EH (cell line): ENCODE results near the gene PBX1.

Experiments used
- DNase-seq: peaks from one replicate; pipeline ENCODE4 v3.0.0-alpha.2; 2015; ENCODE audit warnings: low read depth

PBX1 gene

DNA sequence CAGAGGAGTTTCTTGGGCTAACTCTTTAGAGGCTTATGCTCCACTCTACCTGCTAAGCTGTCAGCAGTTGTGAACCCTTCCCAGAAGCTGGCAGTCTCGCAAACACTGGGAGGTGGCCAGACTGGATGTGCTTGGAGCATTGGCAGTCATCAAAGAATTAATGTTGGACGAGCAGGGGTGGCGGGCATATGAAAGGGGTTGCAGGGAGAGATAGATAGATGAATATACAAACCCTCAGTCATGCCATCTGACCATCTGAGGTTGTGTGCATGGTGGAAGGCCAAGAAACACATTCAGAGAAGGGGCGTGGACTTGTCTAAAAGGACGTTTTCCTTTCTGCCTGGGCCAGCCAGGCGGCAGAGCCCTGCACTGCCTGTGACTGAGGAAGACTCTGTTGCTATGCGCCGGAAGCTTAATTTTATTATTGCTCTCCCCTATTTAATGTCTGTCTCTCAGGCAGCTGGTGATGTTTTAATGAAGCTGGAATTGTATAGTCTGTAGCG is 164.4 kb downstream of the PBX1 start:
- no peak for DNase-seq

- DNase-seq: peak; percentile 79
Measured at GRCh38 chr1:164725401-164725800, 166.4 kb downstream of the PBX1 start.

DNA sequence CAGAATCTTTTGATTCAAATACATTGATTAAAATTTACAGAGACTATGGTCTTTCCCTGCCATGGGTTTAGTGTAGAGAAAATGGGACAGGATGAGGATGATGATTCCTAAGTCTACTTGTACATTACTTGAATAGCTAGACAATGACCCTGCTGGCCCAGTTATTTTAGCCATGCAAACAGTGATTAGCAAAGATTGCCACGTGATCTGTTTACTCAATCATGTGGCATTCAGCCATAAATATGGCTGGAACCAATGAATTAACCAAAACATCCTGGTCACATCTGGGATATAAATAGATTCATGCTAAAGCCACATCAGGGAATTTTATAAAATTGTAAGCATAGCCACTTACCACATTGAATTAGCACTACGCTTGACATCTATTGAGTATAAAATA is 167.3 kb downstream of the PBX1 start:
- DNase-seq: peak; percentile 98

DNA sequence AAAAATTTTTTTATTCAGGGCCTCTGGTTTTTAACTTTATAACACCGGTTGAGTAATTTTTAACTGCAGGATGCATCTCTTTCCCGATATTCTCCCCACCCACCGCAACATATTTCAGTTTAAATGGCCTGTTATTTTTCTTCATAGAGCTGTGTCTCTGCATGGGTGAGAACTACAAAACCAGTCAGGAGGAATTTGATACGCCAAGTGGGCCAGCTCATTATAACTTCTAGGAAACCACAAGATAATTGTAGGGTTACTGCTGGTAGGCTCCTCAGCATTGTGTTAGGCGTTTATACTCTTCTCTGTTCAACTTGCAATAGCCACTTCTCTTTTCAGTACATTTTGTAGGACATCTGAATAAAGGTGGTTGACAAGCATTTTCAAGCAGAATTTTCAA is 169.7 kb downstream of the PBX1 start:
- peak; percentile 61 for DNase-seq

DNA sequence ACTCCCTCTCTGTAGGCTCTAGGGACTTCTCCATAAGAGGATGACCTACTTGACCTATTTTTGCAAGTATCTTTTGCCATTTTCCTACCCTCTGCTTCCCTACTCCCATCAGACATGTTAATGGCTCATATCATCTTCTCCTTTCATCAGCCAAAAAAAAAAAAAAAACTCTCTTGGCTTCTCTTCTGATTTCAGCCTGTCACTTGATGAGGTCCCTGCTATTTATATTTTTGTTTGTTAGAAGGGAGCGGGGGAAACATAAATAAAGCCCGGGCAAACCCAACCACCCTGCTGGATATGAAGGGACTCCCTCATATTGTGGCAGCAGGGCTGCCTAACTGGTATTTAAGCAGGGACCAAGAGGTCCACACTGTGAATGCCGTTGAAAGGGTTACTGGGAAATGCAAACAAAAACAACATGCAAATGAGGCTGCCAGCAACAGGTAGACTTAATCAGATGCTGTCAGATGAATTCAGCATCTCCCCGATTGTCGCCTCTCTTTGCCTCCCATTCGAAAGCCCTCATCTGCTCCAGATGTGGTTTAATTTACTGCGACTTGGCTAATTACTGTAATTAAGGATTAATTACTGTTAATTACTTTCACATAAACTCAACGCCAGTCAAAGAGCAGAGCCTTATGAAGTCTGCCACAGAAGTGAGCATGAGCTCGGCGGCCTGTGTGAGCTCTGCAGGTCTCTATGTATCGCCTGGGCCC is 172.3 kb downstream of the PBX1 start:
- no peak for DNase-seq

DNA sequence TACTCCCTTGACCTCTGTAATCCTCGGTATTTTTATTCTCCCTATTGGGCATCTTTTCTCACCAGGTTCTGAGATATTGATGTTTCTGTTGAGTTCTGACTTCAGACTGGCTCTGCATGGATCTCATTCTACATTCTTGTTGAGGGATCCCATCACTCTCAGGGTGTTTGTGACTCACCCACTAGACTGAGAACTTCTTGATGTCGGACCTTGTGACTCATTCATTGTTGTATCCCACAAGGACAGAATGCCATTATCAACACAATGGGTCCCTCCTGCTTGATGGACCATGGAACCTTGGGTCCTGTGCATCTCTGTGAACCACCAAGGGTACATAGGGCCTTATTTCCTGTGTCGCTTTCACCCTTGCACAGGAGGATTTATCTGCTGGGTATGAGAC is 174.1 kb downstream of the PBX1 start:
- DNase-seq: peak; percentile 85

DNA sequence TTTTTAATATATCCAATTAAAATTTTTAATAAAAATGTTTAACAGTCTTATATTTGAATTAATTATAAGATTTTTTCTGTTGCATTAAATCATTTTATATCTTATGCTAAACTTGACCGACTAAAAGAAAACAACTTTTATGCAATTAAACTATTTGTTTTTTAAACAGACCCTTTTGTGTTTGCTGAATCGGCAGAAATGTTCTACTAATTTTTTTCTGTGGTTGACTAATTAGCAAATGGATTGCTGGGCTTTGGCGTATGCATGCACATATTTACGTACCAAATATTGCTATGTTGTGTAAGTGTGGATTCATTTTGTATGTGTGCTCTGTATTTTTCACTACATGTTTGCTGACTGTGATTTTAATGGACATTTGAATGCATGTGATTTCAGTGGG is 174.8 kb downstream of the PBX1 start:
- no peak for DNase-seq

DNA sequence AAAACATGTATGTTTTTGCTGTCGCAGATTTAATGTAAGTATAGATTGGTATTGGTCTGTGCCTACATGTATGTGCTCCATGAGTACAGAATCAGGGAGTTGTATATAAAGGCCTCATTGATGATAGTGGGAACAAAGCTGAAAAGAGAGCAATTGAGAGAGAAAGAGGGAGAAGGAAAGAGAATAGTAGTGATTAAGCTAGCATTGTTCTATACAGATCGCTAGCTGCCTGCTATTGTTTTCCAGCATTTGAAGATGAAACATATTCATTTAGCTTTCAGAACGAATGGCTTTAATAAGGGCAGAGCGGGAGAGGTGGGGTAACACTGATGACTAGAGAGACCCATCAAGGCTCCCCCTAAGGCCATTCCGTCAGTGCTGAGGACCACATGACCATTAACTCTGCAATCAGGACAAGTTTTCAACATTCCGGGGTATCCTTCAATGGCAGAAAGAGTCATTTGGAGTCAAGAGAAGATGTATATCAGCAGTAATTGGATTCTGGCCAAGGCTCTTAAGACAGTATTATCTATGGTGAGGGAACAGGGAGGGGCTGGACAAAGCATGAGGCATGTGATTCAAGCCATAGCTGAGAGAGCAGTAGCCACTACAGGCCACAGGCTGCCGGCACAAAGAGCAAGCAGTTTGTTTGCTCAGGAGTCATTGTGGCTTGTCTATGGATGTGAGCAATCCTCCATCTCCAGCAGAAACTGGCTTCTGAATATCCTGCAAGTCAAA is 176.5 kb downstream of the PBX1 start:
- peak; percentile 88 for DNase-seq

GRCh38 chr1:164736137-164736536 is 177.2 kb downstream of the PBX1 start:
- DNase-seq: no peak

DNA sequence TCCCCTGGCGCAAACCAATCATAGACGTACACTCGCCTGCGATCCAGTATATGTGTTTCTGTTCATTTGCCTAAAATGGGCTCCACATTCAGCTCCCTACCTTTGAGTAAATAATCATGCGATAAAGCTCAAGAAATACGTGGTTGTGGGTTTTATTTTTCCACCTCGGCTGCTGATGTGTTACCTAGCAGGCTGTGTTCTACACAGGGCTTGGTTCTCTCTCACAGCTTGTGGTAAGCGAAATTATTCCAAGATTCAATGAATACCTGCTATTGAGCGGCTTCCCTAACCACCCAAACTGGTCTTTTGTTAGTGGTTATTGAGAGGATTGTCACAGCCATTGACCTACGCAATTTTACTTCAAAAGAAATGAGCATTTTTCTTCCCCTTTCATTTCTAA is 180.2 kb downstream of the PBX1 start:
- DNase-seq: no peak

DNA sequence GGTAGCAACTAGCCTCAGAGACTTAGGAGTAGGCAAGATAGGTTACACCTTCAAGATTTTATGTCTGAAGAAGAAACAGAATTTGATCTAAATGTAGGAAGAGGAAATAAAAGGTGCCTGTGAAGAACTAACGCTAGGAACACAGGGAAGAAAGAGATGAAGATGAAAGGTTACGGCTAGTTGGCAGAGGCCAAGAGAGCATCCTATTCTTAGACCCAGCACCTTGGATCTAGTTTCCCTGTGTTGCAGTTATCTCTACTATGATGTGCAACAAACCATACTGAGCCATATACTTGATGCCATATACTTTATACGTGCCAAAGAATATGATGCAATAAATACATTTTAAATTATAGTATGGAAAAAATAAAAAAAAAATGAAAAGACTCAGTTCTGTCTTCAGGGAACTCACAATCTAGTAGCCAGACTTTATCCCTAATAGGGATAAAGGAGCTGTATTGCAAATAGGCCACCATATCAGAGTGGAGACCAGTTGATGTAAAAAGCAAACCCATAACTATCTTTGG is 181.1 kb downstream of the PBX1 start:
- DNase-seq: no peak

DNA sequence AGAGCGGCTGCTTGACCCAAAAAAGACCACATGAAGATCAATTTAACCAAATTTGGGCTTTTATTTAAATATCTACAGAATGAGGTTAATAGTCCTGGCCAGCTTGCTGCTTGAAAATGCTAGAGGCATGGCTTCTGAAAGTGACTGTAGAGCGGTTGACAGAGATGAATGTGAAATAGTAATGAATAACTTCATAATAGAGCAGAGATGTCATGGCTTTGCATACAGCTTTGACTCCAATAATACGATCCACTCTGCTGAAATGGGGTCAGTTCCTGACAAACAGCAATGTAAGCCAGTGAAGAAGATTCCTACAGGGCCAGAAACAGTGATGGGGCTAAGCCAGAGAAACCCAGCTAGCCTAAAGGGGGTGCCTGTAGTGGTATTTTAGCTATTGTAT is 183.8 kb downstream of the PBX1 start:
- no peak for DNase-seq

- no peak for DNase-seq
Measured at GRCh38 chr1:164743976-164744375, 185.0 kb downstream of the PBX1 start.

DNA sequence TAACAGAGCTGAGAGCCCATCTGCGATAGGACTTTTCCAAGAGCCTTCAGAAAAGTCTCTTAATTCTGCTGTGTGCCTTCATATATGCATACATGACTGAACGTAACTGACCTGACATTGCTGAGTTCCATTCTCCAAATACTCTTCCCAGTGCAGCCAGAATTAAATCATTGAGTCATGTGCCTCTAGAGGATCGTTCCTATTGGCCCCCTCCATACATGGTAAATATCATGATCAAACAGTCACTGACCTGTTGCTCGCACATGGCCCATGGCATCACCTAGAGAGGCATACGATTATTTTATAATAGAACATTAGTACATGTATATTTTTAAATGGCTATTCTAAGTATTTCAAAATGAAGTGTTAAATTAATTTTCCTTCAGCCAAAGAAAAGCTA is 186.8 kb downstream of the PBX1 start:
- no peak for DNase-seq

GRCh38 chr1:164746632-164747031 is 187.6 kb downstream of the PBX1 start:
- no peak for DNase-seq

DNA sequence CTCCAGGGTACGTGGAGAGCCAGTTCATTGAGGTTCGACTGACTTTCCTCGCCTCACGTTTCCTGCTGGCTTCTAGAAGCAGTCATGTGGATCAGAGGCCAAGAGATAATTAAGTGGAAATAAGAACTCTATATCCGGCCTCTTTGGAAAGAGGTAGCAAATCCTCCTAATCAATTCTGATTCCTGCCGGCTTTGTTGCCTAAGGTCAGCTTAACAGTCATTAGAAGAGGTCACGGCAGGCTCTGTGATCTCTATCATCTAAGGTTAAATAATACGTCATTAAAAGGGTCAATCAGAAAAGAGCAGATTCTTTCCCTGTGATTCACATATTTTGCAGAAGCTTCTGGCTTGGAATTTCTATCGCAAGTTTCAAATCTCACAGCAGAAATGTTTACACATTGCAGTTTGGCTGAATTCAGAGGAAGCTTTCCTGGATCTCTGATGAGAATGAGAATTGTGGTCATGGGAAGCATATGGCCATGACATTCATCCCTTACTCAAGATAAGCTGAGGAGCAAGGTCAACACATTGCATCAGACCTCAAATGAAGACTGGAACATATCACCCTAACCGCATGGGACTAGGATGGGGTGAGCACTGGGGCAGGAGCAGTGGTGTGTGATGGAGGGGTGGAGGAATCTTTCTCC is 189.4 kb downstream of the PBX1 start:
- peak; percentile 99 for DNase-seq

DNA sequence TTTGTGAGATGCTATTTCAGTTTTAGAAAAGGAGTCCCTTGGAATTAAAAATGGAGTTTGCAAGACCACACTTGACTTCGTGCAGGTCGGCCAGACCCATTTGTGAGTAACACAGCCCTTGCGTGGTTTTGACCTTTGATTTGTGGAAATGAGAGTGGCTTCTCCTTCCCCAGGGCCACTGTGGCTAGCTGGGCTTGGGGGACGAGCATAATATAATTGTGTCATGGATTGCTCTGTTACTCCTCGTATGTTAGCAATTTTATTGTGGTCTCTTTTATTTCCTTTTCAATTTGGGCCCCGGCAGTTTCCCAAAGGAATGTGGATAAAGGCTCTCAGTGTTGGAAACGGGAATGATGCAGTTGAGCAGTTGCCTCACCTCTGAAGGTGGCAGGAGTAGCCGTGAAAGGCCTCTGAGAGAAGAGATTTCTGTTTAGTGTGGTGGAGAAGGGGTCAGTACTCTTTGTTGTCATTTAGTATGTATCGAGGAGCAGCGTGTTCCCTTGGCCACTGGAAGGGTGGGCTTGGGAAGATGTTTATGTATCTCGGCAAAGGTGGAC is 194.6 kb downstream of the PBX1 start:
- DNase-seq: peak; percentile 49

DNA sequence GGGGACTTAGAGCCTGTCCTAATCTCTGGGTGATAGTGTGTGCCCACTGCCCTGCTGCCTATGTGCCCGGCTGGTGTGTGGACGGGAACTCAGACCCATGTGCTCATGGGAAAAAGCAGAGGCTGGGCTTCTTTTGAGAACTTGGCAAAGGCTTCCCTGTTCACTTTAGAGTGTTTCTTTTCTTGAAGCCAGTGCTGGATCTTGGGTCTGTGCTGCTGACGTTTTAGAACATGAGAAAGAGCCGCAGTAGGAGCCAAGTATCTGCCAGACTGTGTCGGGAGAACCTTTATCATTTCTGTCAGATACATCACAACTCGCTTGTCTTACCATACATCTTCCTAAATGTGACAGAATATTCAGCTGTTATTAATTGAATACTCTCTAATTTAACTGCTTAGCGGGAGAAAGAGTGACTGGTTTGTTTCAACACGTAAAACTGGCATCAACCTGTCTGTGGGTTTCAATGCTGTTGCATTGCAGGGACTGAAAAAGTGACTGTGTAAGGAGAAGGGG is 195.2 kb downstream of the PBX1 start:
- peak; percentile 22 for DNase-seq

- no peak for DNase-seq
Measured at GRCh38 chr1:164755690-164756089, 196.7 kb downstream of the PBX1 start.

DNA sequence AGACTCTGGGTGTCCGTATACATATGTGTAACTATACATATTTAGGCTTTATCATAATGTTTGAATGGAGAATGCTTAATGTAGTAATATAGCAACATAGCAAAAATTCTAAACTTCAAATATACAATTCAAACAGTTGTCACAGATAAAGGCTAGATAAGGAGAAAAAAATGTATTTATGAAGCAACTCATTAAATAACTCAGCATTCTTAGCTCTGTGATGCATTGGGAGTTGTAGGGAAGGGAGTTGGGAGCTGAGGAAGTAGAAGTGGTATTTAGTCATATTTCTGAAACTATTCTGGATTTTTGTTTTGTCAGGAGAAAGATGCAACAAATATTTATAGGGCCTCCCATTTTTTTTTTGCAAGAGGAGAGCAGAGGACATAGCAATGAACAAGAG is 197.8 kb downstream of the PBX1 start:
- DNase-seq: peak; percentile 63

DNA sequence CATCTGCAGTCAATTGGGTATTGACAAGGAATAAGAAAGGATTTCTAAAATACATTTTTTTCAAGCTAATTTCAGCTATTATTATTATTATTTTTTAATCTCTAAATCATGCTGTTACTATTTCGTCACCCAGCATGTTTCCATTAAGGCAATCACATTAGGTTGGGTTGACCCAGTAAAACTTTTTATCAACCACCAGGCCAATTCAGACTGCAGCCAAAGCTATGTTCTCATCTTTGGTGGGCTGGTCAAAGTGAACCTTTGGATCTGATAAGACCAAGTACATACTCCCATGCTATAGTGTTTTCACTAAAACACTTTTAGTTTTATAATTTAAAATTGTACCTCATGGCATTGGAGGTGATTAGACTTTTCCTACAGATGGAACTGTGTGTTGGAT is 198.6 kb downstream of the PBX1 start:
- no peak for DNase-seq
